MCF 10A (cell line): ENCODE results near the gene GPR22. TPM values are rescaled to one million over a fixed set of nuclear protein-coding genes. Genes with fewer than 3 reads are reported as not detected.

ENCODE experiments used
- Bru-seq: library from RNA; stranded (reverse); fragments of 400-500 nt; gene quantifications from one replicate; lab custom pipeline; 2021; lab: Mats Ljungman, UMichigan
- BruChase-seq, 2 experiments: library from RNA; stranded (reverse); fragments of 400-500 nt; gene quantifications; one replicate each; lab custom pipeline; 2021; lab: Mats Ljungman, UMichigan
- BruUV-seq: library from RNA; stranded (reverse); fragments of 400-500 nt; replicated peaks from 2 replicates; lab custom pipeline; 2021; lab: Mats Ljungman, UMichigan
- CTCF ChIA-PET: fragments of 300-600 bp; sonication (Branson Sonifier 250); formaldehyde crosslinking; extraction: SDS; loops from one replicate; lab custom pipeline; 2021; ENCODE audit warnings: antibody characterized with exemption, inconsistent platforms; lab: Yijun Ruan, JAX
- POLR2A ChIA-PET: fragments of 300-600, 350-650 bp; sonication (Branson Sonifier 250); formaldehyde crosslinking; extraction: SDS; loops from one replicate; lab custom pipeline; 2020; ENCODE audit warnings: antibody characterized with exemption, inconsistent platforms; lab: Yijun Ruan, JAX
- DNase-seq: peaks from one replicate; pipeline ENCODE4 v3.0.0-alpha.2; 2018; ENCODE audit not compliant: unreplicated experiment
- H3K27ac Mint-ChIP-seq: one replicate; pipeline ENCODE4 v1.8.0; 2022; ENCODE audit warnings: mild to moderate bottlenecking, low read depth, mixed read lengths; ENCODE audit not compliant: unreplicated experiment
- H3K27me3 Mint-ChIP-seq: one replicate; pipeline ENCODE4 v1.8.0; 2022; ENCODE audit warnings: mixed read lengths; ENCODE audit not compliant: insufficient read depth, unreplicated experiment
- H3K36me3 Mint-ChIP-seq: one replicate; pipeline ENCODE4 v1.8.0; 2022; ENCODE audit warnings: mild to moderate bottlenecking, moderate library complexity, mixed read lengths; ENCODE audit not compliant: insufficient read depth, unreplicated experiment
- H3K4me1 Mint-ChIP-seq: one replicate; pipeline ENCODE4 v1.8.0; 2022; ENCODE audit warnings: mixed read lengths; ENCODE audit not compliant: insufficient read depth, unreplicated experiment
- H3K4me3 Mint-ChIP-seq: one replicate; pipeline ENCODE4 v1.8.0; 2022; ENCODE audit warnings: mild to moderate bottlenecking, moderate library complexity, mixed read lengths; ENCODE audit not compliant: unreplicated experiment
- H3K9me3 Mint-ChIP-seq: one replicate; pipeline ENCODE4 v1.8.0; 2022; ENCODE audit warnings: mixed read lengths; ENCODE audit not compliant: unreplicated experiment
- intact Hi-C: fragments of 100-400 bp; cut with micrococcal nuclease; formaldehyde crosslinking; loops from 2 replicates; pipeline ENCODE4 v1.14.1; 2022
- long read RNA-seq: library from polyadenylated mRNA; stranded (forward); transcript quantifications from one replicate; pipeline ENCODE4 v2.0.0, GENCODE V29; 2022
- total RNA-seq: library from RNA; stranded (reverse); gene quantifications from 2 replicates; pipeline ENCODE4 v1.2.3, GENCODE V29; 2022
- TF ChIP-seq, protein P1 (sequence below): fragments of 200-600 bp; IDR thresholded peaks from one replicate; pipeline ENCODE4 v1.8.0; 2022; ENCODE audit warnings: antibody characterized with exemption, mild to moderate bottlenecking; ENCODE audit not compliant: unreplicated experiment

Gene GPR22, protein sequence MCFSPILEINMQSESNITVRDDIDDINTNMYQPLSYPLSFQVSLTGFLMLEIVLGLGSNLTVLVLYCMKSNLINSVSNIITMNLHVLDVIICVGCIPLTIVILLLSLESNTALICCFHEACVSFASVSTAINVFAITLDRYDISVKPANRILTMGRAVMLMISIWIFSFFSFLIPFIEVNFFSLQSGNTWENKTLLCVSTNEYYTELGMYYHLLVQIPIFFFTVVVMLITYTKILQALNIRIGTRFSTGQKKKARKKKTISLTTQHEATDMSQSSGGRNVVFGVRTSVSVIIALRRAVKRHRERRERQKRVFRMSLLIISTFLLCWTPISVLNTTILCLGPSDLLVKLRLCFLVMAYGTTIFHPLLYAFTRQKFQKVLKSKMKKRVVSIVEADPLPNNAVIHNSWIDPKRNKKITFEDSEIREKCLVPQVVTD
- total RNA-seq (not detected in 2 replicates), Bru-seq, nascent RNA (not detected), BruChase-seq, experiment 1, labeled RNA remaining after a 6-hour chase (not detected), BruChase-seq, experiment 2, labeled RNA remaining after a 2-hour chase (not detected)
- long read RNA-seq = 0 reads

DNA sequence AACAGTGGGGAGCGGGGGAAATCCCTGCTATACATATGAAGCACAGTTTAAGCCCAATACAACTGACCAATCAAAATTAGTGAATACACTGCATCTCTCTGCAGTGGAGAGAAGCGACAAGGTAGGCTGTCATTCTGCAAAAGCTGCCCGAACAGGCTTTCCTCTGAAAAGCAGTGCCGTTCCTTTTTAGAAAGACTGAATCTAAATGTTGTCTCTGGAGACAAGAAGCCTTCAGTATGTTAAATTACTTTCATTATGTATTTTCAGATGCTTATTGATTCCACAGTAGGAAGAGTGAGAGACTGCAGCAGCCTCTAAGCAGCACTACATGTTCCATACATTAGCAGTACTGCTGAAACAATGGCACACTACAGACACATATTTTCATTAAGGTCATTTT lies at the start of gene GPR22:
TSS of gene GPR22 (plus strand) at position 129 of the 400 bp plus-strand sequence. CDS start 4,004 bp downstream, outside the sequence.
- TF ChIP-seq, protein P1, sequence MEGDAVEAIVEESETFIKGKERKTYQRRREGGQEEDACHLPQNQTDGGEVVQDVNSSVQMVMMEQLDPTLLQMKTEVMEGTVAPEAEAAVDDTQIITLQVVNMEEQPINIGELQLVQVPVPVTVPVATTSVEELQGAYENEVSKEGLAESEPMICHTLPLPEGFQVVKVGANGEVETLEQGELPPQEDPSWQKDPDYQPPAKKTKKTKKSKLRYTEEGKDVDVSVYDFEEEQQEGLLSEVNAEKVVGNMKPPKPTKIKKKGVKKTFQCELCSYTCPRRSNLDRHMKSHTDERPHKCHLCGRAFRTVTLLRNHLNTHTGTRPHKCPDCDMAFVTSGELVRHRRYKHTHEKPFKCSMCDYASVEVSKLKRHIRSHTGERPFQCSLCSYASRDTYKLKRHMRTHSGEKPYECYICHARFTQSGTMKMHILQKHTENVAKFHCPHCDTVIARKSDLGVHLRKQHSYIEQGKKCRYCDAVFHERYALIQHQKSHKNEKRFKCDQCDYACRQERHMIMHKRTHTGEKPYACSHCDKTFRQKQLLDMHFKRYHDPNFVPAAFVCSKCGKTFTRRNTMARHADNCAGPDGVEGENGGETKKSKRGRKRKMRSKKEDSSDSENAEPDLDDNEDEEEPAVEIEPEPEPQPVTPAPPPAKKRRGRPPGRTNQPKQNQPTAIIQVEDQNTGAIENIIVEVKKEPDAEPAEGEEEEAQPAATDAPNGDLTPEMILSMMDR = no peak
- no peaks in the 10 kb centered on the region for H3K9me3 Mint-ChIP-seq

DNA sequence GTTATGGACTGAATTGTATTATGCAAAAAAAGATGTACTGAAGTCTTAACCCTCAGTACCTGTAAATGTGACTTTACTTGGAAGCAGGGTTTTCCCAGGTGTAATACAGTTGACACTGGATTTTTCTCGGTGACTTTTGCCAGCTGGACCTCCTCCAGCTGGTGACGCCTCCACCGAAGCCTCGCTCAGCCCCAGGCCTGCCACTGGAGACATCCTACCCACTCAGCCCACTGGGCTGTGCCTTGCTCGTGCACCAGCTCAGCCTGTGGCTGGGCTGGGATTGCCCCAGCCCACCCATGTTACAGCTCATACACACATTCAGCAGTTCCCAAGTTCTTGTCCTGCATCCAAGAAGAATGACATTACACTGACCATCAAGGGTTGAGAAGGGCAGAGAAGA lies 42.4 kb upstream of the GPR22 start:
- ChIA-PET CTCF (no interaction called here), POLR2A (no interaction called here)
- BruUV-seq = no TSS peak
- Mint-ChIP-seq H3K9me3 (no peaks in the 10 kb centered on the region), H3K27me3 (no peaks in the 10 kb centered on the region), H3K4me1 (no peaks in the 10 kb centered on the region), H3K36me3 (no peaks in the 10 kb centered on the region), H3K27ac (no peak overlapping the region), H3K4me3 (no peak overlapping the region)
- TF ChIP-seq, protein P1 = no peak
- intact Hi-C loops = no loop called here
- no peak for DNase-seq

More for the DNA sequence above, at the start of gene GPR22:
- POLR2A ChIA-PET = no interaction called here
- H3K4me1 Mint-ChIP-seq = peaks cover 5% of the 10 kb centered on the region
- no peak within 1 kb of the TSS for H3K27ac Mint-ChIP-seq
- DNase-seq = no peak
- no TSS peak for BruUV-seq
- CTCF ChIA-PET = no interaction called here
- no peaks in the 10 kb centered on the region for H3K36me3 Mint-ChIP-seq
- intact Hi-C loops = loop anchor here (10.0 kb wide), 1 partner anchor 265 kb away; no protein-coding TSS in a partner anchor
- no peak within 1 kb of the TSS for H3K4me3 Mint-ChIP-seq
- H3K27me3 Mint-ChIP-seq = no peaks in the 10 kb centered on the region

DNA sequence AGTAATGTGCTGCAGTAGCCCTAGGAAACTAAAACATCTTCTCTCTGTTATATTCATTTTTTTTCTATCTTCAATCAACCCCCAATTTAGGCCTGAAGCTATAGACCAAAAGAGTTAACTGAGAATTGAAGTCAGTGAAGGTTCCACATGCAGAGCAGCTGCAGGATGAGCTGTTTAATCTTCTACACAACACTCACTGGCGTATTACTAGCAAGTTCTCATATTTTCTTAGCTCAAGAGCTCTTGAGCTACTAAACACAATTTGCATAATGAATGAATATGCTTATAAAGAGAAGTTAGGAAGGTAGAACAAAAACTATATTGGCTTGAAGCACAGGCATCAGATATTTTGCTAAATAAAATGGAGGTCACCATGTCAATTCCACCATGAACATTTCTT lies 41.2 kb upstream of the GPR22 start:
- ChIA-PET CTCF (no interaction called here), POLR2A (interaction anchor here (0.6 kb wide), 1 partner anchor 14 kb away, joined by 4 read pairs; no protein-coding TSS in a partner anchor)
- Mint-ChIP-seq H3K4me1 (no peaks in the 10 kb centered on the region), H3K36me3 (no peaks in the 10 kb centered on the region), H3K27me3 (no peaks in the 10 kb centered on the region), H3K27ac (no peak overlapping the region), H3K9me3 (no peaks in the 10 kb centered on the region), H3K4me3 (no peak overlapping the region)
- DNase-seq = no peak
- BruUV-seq = no TSS peak
- TF ChIP-seq, protein P1 = no peak
- intact Hi-C loops = no loop called here

DNA sequence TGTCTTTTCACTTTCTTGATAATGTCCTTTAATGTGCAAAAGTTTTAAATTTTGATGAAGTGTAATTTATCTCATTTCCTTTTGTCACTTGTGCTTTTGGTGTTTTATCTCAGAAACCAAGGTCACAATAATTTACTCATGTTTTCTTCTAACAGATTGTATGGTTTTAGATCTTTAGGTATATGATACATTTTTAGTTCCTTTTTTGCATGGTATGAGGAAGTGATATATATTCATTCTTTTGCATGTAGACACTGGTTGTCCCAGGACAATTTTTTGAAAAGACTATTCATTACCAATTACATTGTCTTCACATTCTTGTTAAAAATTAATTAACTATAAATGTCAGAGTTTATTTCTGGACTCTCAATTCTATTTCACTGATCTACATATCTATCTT lies 39.8 kb upstream of the GPR22 start:
- CTCF ChIA-PET = interaction anchor here (0.6 kb wide), 2 partner anchors 290 to 295 kb away, joined by 3 read pairs; no protein-coding TSS in a partner anchor
- TF ChIP-seq, protein P1 = no peak
- intact Hi-C loops = no loop called here
- Mint-ChIP-seq H3K27ac (no peak overlapping the region), H3K4me1 (no peaks in the 10 kb centered on the region), H3K36me3 (no peaks in the 10 kb centered on the region), H3K27me3 (no peaks in the 10 kb centered on the region), H3K9me3 (no peaks in the 10 kb centered on the region), H3K4me3 (no peak overlapping the region)
- no TSS peak for BruUV-seq
- POLR2A ChIA-PET = no interaction called here
- no peak for DNase-seq
